ENCODE data around the gene PDZD7.

DNA sequence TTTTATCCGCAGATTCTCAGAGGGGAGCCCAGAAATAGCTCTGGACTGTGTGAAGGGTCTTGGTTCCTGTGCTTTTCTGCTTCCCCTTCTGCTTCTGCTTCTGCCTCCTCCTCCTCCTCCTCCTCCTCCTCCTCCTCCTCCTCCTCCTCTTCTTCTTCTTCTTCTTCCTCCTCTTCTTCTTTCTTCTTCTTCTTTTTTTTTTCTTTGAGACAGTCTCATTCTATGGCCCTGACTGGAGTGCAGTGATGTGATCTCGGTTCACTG is 11.6 kb downstream of the PDZD7 start:
- TF ChIP-seq, protein P1, sequence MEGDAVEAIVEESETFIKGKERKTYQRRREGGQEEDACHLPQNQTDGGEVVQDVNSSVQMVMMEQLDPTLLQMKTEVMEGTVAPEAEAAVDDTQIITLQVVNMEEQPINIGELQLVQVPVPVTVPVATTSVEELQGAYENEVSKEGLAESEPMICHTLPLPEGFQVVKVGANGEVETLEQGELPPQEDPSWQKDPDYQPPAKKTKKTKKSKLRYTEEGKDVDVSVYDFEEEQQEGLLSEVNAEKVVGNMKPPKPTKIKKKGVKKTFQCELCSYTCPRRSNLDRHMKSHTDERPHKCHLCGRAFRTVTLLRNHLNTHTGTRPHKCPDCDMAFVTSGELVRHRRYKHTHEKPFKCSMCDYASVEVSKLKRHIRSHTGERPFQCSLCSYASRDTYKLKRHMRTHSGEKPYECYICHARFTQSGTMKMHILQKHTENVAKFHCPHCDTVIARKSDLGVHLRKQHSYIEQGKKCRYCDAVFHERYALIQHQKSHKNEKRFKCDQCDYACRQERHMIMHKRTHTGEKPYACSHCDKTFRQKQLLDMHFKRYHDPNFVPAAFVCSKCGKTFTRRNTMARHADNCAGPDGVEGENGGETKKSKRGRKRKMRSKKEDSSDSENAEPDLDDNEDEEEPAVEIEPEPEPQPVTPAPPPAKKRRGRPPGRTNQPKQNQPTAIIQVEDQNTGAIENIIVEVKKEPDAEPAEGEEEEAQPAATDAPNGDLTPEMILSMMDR (IDR thresholded peaks at IDR 0.05; ENCODE audit: low read length) = no peak
- TF ChIP-seq EZH2 (optimal IDR thresholded peaks at IDR 0.05; ENCODE audit: low read depth, low read length) (no peak), EZH2phosphoT487 (IDR thresholded peaks at IDR 0.05; ENCODE audit: low read length) (no peak)
